Astrocyte of the cerebellum (primary cell): ENCODE data around the gene KCNIP1.

Experiments
- DNase-seq: peaks from one replicate; pipeline ENCODE4 v3.0.0-alpha.2; 2011; ENCODE audit warnings: low read depth
- H3K4me3 ChIP-seq: 2 replicates; pipeline ENCODE4 v1.5.1; 2011; ENCODE audit warnings: mild to moderate bottlenecking, low read depth, low read length, moderate library complexity
- CTCF ChIP-seq: IDR thresholded peaks from 2 replicates; pipeline ENCODE4 v1.5.1; 2012; ENCODE audit warnings: low read length, low read depth, moderate library complexity, mild to moderate bottlenecking; ENCODE audit errors: missing control alignments
- in situ Hi-C: cut with HindIII; loops from 2 replicates; pipeline ENCODE4 v1.10.0; 2017; ENCODE audit warnings: low sequenced_read_pairs

KCNIP1 gene

GRCh38 chr5:170571281-170571731 is 67.5 kb downstream of the KCNIP1 start:
- peak; percentile 61 for DNase-seq
- H3K4me3 ChIP-seq: no peak overlapping the region
- TF ChIP-seq CTCF: peak; percentile 35
- in situ Hi-C loops: loop anchor here (25.0 kb wide), 1 partner anchor 109 kb away; no protein-coding TSS in a partner anchor

- H3K4me3 ChIP-seq: no peak overlapping the region
- in situ Hi-C loops: loop anchor here (25.0 kb wide), 1 partner anchor 110 kb away; no protein-coding TSS in a partner anchor
- no peak for DNase-seq
- no peak for TF ChIP-seq CTCF
Measured at GRCh38 chr5:170571875-170572852, 68.3 kb downstream of the KCNIP1 start.

- no peak for DNase-seq
- TF ChIP-seq CTCF: no peak
Measured at GRCh38 chr5:170573114-170573513, 69.3 kb downstream of the KCNIP1 start.

GRCh38 chr5:170573660-170574059 is 69.8 kb downstream of the KCNIP1 start:
- no peak for TF ChIP-seq CTCF
- no peak overlapping the region for H3K4me3 ChIP-seq
- in situ Hi-C loops: loop anchor here (25.0 kb wide), 1 partner anchor 111 kb away; no protein-coding TSS in a partner anchor
- DNase-seq: peak; percentile 39

More at GRCh38 chr5:170573114-170573513, 69.3 kb downstream of the KCNIP1 start:
- in situ Hi-C loops: loop anchor here (25.0 kb wide), 1 partner anchor 111 kb away; no protein-coding TSS in a partner anchor
- no peak overlapping the region for H3K4me3 ChIP-seq

- in situ Hi-C loops: no loop called here
- no peak for TF ChIP-seq CTCF
- H3K4me3 ChIP-seq: no peak overlapping the region
- no peak for DNase-seq
Measured at GRCh38 chr5:170576602-170577535, 73.0 kb downstream of the KCNIP1 start.

GRCh38 chr5:170579601-170580000 is 75.8 kb downstream of the KCNIP1 start:
- in situ Hi-C loops: no loop called here
- DNase-seq: no peak
- no peak overlapping the region for H3K4me3 ChIP-seq
- no peak for TF ChIP-seq CTCF
